SK-N-SH (cell line): ENCODE results near the gene PLS3.

Experiments
- CTCF ChIP-seq: fragments of 200-600 bp; sonication (generic); IDR thresholded peaks from 2 replicates; pipeline ENCODE4 v1.6.1; 2017; ENCODE audit warnings: antibody characterized with exemption, mild to moderate bottlenecking, moderate library complexity
- GABPA ChIP-seq: IDR thresholded peaks from 2 replicates; pipeline ENCODE4 v1.4.0; 2012; ENCODE audit warnings: low read depth, mild to moderate bottlenecking
- NFIC ChIP-seq: IDR thresholded peaks from 2 replicates; pipeline ENCODE4 v1.4.0; 2012; ENCODE audit warnings: borderline replicate concordance
- PBX3 ChIP-seq: IDR thresholded peaks from 2 replicates; pipeline ENCODE4; 2012
- SIN3A ChIP-seq: IDR thresholded peaks from 2 replicates; pipeline ENCODE4 v1.6.1; 2012; ENCODE audit warnings: low read depth, mild to moderate bottlenecking, low read length, moderate library complexity, borderline replicate concordance
- TEAD4 ChIP-seq: IDR thresholded peaks from 2 replicates; pipeline ENCODE4 v1.4.0; 2012; ENCODE audit warnings: mild to moderate bottlenecking, borderline replicate concordance; ENCODE audit not compliant: insufficient read depth

GRCh38 chrX:115696039-115696438 lies 135.1 kb downstream of the PLS3 start:
- no peak for TF ChIP-seq GABPA
- no peak for TF ChIP-seq PBX3
- TF ChIP-seq NFIC = no peak
- TF ChIP-seq CTCF = no peak
- no peak for TF ChIP-seq TEAD4
- no peak for TF ChIP-seq SIN3A
